ENCODE measurements around the gene HEG1.

GRCh38 chr3:125000661-125001060 lies 55.1 kb downstream of the HEG1 start:
- TF ChIP-seq CTCF (IDR thresholded peaks at IDR 0.05 in 4 of 5, conservative IDR thresholded peaks at IDR 0.05 in 1 of 5) (no peak), POLR2A (IDR thresholded peaks at IDR 0.05) (no peak)

All from gastrocnemius medialis (tissue), 4 donors.